Measurements from ENCODE around the gene NDUFB5.

DNA sequence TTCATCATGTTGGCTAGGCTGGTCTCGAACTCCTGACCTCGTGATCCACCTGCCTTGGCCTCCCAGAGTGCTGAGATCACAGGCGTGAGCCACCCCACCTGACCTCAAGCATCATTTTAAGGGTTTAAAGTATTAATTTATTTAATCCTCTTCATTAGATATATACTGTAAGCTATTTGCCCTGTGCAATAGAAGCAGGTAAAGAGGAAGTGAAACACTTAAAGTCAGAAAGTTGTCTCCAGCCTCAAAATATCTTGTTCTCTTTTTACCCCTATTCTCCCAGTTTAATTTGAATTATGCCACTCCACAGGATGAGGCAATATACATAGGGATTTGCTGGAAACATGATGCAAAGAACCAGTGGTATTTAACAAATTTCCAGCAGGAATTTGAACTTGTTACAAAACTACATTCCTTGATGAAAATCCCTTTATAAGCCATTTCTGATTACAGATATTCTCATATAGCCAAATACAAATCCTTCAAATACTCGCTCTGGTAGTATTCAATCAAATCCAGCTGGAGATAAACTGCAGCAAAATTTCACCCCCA, 2.0 kb downstream of the NDUFB5 start:
- TF ChIP-seq, protein P1, sequence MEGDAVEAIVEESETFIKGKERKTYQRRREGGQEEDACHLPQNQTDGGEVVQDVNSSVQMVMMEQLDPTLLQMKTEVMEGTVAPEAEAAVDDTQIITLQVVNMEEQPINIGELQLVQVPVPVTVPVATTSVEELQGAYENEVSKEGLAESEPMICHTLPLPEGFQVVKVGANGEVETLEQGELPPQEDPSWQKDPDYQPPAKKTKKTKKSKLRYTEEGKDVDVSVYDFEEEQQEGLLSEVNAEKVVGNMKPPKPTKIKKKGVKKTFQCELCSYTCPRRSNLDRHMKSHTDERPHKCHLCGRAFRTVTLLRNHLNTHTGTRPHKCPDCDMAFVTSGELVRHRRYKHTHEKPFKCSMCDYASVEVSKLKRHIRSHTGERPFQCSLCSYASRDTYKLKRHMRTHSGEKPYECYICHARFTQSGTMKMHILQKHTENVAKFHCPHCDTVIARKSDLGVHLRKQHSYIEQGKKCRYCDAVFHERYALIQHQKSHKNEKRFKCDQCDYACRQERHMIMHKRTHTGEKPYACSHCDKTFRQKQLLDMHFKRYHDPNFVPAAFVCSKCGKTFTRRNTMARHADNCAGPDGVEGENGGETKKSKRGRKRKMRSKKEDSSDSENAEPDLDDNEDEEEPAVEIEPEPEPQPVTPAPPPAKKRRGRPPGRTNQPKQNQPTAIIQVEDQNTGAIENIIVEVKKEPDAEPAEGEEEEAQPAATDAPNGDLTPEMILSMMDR (IDR thresholded peaks at IDR 0.05): no peak
- TF ChIP-seq POLR2A (IDR thresholded peaks at IDR 0.05): no peak

All from adrenal gland (tissue), 5 donors.